ENCODE data around the gene TMEM132D. TPM values are rescaled to one million over a fixed set of nuclear protein-coding genes. Genes with fewer than 3 reads are reported as not detected.

Gene TMEM132D
- total RNA-seq, 4 donors from 2014 or later, result not detected

GRCh38 chr12:129470196-129470595 is 433.6 kb downstream of the TMEM132D start:
- TF ChIP-seq CTCF (IDR thresholded peaks at IDR 0.05; ENCODE audit: low read depth), result no peak

GRCh38 chr12:129467726-129468125 is 436.1 kb downstream of the TMEM132D start:
- TF ChIP-seq CTCF (IDR thresholded peaks at IDR 0.05; ENCODE audit: low read depth), result no peak

- no peak for TF ChIP-seq CTCF (IDR thresholded peaks at IDR 0.05; ENCODE audit: low read depth)
Observed at GRCh38 chr12:129467289-129467688, 436.5 kb downstream of the TMEM132D start.

DNA sequence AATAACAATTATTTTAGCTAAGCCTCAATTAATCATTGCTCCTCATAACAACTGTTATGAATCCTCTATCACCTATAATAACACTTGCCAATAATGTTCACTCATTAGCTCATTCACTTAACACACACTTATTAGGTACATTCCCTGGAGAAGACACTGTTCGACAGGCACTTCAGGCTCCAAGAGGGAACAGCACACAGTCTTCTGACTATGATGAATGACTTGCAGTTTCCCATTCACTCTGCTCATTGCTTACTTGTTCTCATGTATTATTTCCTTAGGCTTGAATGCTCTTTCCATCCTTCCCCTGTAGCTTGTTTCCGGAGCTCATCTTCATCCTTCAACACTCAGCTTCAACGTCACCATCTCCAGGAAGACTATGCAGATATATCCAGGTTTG is 437.3 kb downstream of the TMEM132D start:
- no peak for TF ChIP-seq CTCF (IDR thresholded peaks at IDR 0.05; ENCODE audit: low read depth)

DNA sequence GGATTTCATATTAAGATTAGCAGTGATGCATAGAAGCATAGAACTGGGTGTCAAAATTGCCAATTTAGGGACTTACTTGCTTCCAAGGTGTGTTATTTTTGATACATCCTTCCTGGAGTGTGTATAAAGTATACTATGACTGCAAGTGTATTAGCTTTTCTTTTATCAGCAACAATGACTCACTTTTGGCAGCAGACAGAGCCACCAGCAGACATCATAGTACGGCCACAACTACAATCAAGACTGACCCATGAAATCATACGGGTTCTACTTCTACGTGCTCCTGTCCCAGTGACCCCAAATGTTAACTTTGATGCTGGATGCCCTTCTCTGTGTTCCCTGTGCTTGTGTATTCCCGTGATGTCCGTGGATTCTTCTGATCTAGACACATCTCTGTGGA is 443.9 kb downstream of the TMEM132D start:
- no peak for TF ChIP-seq CTCF (IDR thresholded peaks at IDR 0.05; ENCODE audit: low read depth)

- TF ChIP-seq CTCF (IDR thresholded peaks at IDR 0.05; ENCODE audit: low read depth), result no peak
Observed at GRCh38 chr12:129446696-129447095, 457.1 kb downstream of the TMEM132D start.

GRCh38 chr12:129440278-129440677 is 463.5 kb downstream of the TMEM132D start:
- no peak for TF ChIP-seq CTCF (IDR thresholded peaks at IDR 0.05; ENCODE audit: low read depth)
